Right atrium auricular region (tissue), 2 donors: ENCODE results near the gene PRR36. TPM values are rescaled to one million over a fixed set of nuclear protein-coding genes. Genes with fewer than 3 reads are reported as not detected.

ENCODE experiments used
- DNase-seq: peaks from one replicate; pipeline ENCODE4 v3.0.0-alpha.2; 2019; ENCODE audit warnings: low spot score
- H3K27ac ChIP-seq, 2 donors: fragments of 200-600 bp; sonication (generic); 1 replicate in 1 of 2; 2 replicates in 1 of 2; pipeline ENCODE4 v1.5.1; 2016 to 2019
- H3K27me3 ChIP-seq, 2 donors: fragments of 200-600 bp; sonication (generic); one replicate each; pipeline versions ENCODE4 v1.5.1 to v1.6.0; 2017 to 2019
- H3K36me3 ChIP-seq: fragments of 200-600 bp; sonication (generic); one replicate; pipeline ENCODE4 v1.5.1; 2016
- H3K4me1 ChIP-seq, 2 donors: fragments of 200-600 bp; sonication (generic); one replicate each; pipeline versions ENCODE4 v1.5.1 to v1.6.0; 2017 to 2019
- H3K4me3 ChIP-seq, 2 donors: fragments of 200-600 bp; sonication (generic); 1 replicate in 1 of 2; 2 replicates in 1 of 2; pipeline ENCODE4 v1.5.1; 2017 to 2019; ENCODE audit warnings: mild to moderate bottlenecking in 1 of 2, moderate library complexity in 1 of 2
- H3K9me3 ChIP-seq, 2 donors: fragments of 200-600 bp; sonication (generic); one replicate each; pipeline ENCODE4 v1.5.1; 2019
- total RNA-seq, 2 donors: library from RNA; depleted of rRNA; stranded (reverse); fragments of >200 nt; gene quantifications; one replicate each; pipeline ENCODE4 v1.1.0, GENCODE V29; 2016
- TF ChIP-seq, protein P1 (sequence below), 2 donors: fragments of 200-600 bp; sonication (generic); IDR thresholded peaks; one replicate each; pipeline ENCODE4 v1.5.1; 2019; ENCODE audit warnings: antibody characterized with exemption in 2 of 2

The PRR36 gene
- total RNA-seq: not detected

DNA sequence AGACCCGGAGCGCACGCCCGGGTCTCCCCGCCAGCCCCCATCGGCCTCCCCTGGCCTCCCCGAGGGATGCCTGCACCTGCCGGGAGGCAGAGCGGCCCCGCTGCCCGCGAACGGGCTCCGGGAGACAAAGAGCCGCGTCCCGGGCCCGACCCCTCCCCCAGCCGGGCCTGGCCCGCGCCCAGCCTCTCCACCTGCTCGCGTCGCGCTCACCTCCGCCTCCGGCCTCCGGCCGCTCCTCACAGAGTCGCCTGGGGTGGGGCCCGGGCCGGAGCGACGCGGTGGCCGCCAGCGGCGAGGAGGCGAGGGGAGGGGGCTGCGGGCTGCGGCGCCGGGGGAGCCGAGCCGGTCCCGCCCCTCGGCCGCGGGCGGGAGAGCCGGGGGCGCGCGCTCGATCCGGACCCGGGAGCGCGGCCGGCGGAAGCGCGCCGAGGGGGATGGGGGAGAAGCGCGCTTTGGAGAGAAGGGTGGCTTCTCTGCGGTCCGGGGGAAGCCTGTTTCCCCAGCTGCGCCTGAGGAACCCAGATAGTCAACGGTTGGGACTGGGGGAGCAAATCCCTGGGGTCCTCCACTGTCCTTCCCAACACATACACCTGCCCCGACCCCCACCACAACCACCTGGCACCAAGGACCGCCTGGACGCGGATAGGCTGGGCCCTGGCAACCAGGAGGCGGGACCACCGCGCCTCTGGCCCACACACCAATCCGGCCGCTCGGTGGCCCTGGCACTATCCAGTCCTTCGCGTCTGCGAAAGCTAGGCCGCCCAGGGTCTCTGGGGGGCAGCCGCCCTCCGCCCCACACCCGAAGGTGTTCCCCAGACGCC lies at the start of gene PRR36:
PRR36 (minus strand) TSS at position 315 of the 821 bp plus-strand sequence. CDS start 701 bp downstream, outside the sequence.
- peaks cover 0 to 5% of the 10 kb centered on the region in 2 donors for H3K27me3 ChIP-seq
- H3K4me1 ChIP-seq: peaks cover 0 to 38% of the 10 kb centered on the region in 2 donors
- H3K4me3 ChIP-seq: peak within 1 kb of the TSS; percentile 30 to 50
- TF ChIP-seq, protein P1, sequence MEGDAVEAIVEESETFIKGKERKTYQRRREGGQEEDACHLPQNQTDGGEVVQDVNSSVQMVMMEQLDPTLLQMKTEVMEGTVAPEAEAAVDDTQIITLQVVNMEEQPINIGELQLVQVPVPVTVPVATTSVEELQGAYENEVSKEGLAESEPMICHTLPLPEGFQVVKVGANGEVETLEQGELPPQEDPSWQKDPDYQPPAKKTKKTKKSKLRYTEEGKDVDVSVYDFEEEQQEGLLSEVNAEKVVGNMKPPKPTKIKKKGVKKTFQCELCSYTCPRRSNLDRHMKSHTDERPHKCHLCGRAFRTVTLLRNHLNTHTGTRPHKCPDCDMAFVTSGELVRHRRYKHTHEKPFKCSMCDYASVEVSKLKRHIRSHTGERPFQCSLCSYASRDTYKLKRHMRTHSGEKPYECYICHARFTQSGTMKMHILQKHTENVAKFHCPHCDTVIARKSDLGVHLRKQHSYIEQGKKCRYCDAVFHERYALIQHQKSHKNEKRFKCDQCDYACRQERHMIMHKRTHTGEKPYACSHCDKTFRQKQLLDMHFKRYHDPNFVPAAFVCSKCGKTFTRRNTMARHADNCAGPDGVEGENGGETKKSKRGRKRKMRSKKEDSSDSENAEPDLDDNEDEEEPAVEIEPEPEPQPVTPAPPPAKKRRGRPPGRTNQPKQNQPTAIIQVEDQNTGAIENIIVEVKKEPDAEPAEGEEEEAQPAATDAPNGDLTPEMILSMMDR (IDR thresholded peaks at IDR 0.05): no peak
- no peaks in the 10 kb centered on the region for H3K9me3 ChIP-seq
- no peaks in the 10 kb centered on the region for H3K36me3 ChIP-seq
- H3K27ac ChIP-seq: no peak within 1 kb of the TSS
- no peak for DNase-seq

DNA sequence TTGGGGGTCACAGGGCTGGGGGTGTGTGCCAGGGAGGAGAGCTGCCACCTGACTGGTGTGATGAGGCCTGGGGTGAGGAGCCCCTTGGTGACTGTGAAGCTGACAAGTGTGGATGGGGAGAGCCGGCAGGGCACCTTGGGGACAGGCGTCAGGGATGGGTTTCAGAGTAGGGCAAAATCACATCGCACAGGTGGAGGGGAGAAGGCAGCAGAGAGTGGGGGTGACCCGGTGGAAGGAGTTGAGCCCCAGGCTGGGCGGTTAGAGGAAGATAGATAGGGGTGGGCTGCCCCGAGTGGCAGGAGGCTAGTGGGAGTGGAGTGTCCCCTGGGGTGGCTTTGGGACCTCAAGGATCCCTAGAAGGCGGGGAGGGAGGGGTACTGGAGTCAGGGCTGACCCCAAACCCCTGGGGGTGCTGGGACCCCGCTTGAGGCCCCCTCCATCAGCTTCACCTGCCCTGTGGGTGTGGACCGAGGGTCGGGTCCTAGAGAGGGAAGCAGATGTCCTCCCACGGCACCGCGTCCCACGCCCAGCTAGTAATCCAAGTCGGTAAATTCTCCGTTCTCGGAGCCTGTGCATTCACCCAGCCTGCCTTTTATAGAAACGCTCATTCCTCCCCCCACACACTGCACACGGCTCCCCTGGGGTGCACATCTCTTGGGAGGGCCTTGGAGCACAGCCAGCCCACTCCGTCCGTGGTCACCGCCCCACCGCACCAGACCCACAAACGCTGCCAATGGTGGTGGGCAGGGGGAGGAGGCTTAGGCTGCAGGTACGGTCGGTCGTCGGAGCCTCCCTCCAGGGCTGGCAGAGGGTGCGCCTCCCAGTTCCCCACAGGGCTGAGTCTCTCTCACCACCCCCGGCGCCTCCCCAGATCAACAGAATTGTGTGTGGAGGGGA lies 49.4 kb upstream of the PRR36 start:
- TF ChIP-seq, protein P1 (IDR thresholded peaks at IDR 0.05): no peak
- H3K4me1 ChIP-seq: peaks cover 0 to 65% of the 10 kb centered on the region in 2 donors
- H3K4me3 ChIP-seq: no peak overlapping the region
- no peak overlapping the region for H3K27ac ChIP-seq
- no peaks in the 10 kb centered on the region for H3K27me3 ChIP-seq
- no peaks in the 10 kb centered on the region for H3K9me3 ChIP-seq
- no peak for DNase-seq
- peaks cover 15% of the 10 kb centered on the region for H3K36me3 ChIP-seq

DNA sequence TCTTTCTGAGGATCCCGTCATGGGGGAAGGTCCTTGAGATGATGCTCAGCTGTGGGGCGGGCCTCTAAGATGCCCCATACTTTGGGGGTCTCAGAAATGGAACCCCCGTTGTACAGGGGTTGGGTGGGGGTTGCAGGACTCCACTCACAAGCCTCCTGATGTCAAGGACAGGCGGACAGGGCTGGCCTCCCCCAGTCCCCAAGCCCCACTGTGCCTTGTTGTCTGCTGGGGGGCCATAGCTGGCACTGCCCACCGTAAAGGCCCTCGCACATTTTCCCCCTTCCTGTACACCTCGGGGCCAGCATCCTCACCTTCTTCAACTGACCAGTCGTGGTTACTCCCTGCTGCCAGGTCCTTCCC lies 48.6 kb upstream of the PRR36 start:
- H3K4me1 ChIP-seq: peaks cover 0 to 60% of the 10 kb centered on the region in 2 donors
- DNase-seq: no peak
- no peak overlapping the region for H3K4me3 ChIP-seq
- H3K36me3 ChIP-seq: peaks cover 15% of the 10 kb centered on the region
- no peaks in the 10 kb centered on the region for H3K9me3 ChIP-seq
- H3K27ac ChIP-seq: no peak overlapping the region
- peaks cover 0 to 4% of the 10 kb centered on the region in 2 donors for H3K27me3 ChIP-seq
- TF ChIP-seq, protein P1 (IDR thresholded peaks at IDR 0.05): no peak

DNA sequence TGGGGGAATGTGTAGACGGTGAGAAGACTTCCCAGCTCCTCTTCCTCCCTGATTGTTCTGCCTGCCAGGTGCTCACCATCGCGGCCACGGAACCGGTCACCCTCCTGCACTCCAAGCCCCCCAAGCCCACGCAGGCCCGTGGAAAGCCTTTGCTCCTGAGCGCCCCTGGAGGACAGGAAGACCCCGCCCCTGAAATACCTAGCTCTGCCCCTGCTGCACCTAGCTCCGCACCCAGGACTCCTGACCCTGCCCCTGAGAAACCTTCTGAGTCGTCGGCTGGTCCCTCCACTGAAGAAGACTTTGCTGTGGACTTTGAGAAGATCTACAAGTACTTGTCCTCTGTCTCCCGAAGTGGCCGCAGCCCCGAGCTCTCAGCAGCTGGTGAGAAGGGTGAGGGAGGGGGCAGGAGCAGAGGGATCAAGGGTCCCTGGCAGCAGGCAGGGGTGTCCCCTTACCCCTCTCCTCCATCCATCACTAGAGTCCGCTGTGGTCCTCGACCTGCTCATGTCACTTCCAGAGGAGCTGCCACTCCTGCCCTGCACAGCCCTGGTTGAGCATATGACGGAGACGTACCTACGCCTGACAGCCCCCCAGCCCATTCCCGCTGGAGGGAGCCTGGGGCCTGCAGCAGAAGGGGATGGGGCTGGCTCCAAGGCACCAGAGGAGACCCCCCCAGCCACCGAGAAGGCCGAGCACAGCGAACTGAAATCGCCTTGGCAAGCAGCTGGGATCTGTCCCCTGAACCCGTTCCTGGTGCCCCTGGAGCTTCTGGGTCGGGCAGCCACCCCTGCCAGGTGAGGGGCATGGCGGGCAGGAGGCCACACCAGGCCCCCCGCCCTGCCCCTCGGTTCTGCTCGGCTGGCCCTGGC lies 48.0 kb upstream of the PRR36 start:
- Histone ChIP-seq H3K4me1 (peaks cover 0 to 60% of the 10 kb centered on the region in 2 donors), H3K4me3 (no peak overlapping the region), H3K9me3 (no peaks in the 10 kb centered on the region), H3K36me3 (peaks cover 15% of the 10 kb centered on the region), H3K27me3 (peaks cover 0 to 9% of the 10 kb centered on the region in 2 donors), H3K27ac (no peak overlapping the region)
- TF ChIP-seq, protein P1 (IDR thresholded peaks at IDR 0.05): no peak
- no peak for DNase-seq

DNA sequence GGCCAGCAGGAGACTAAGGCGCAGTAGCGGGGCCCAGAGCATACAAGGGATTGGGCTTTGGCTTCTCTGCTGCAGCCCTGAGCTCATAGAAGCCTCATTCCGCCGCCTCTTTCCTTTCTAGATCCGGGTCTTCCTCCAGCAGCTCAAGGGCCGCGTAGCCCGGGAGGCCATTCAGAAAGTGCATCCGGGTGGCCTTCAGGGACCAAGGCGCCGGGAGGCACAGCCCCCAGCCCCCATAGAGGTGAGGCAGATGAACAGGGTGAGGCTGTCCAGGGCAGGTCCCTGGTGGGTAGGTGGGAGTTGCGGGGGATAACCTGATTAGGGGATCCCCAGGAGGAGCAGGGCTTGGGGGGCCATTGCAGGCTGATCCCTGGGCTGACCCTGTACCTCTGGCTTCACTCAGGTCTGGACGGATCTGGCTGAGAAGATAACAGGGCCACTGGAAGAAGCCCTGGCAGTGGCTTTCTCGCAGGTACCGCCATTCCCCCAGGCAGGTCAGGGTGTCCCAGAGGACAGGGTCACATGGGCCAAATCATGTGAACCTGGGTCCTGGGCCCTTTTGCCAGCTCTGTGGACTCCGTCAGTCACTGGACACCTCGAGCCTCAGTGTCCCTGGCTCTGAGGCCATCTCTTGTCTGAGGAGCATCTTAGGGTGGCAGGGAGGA lies 47.2 kb upstream of the PRR36 start:
- Histone ChIP-seq H3K27ac (peak overlapping the region; percentile 57 to 94), H3K27me3 (peaks cover 0 to 9% of the 10 kb centered on the region in 2 donors), H3K4me1 (peaks cover 0 to 60% of the 10 kb centered on the region in 2 donors), H3K36me3 (peaks cover 15% of the 10 kb centered on the region), H3K4me3 (peak overlapping the region; percentile 73 to 88), H3K9me3 (no peaks in the 10 kb centered on the region)
- DNase-seq: no peak
- TF ChIP-seq, protein P1 (IDR thresholded peaks at IDR 0.05): no peak
